ENCODE data around the gene LPP. TPM values are rescaled to one million over a fixed set of nuclear protein-coding genes. Genes with fewer than 3 reads are reported as not detected.

The LPP gene
- polyA plus RNA-seq, 1 experiment, result 60.0 TPM

DNA sequence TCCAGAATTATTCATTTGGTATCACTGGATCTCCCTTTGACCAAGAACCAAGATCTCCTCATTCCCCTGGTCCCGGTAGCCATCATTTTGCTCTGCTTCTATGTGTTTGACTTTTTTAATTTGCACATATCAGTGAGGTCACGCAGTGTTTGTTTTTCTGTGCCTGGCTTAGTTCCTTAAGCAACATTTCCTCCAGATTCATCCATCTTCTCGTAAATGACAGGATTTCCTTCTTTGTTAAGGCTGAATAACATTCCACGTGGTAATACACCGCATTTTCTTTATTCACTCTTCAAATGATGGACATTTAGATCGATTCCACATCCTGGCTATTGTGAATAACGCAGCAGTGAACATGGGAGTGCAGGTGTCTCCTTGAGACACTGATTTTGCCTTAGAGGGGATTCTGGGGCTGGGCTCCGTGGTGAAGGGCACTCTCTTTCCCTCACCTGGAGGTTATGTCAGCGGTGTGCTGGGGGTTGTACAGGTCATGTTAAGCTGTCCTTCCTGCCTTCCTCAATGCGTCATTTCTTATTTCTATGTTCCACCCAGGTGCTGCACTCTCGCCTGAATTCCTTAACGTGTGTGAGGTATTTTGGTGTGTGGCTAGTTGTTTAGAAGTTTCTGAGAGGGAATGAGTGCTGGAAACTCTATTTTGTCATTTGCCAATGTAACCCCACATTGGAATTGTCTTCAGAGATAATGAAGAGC, 212.2 kb downstream of the LPP start:
- CTCF ChIA-PET, result interaction anchor here (0.6 kb wide), 1 partner anchor 585 kb away, joined by 4 read pairs; no protein-coding TSS in a partner anchor
- POLR2A ChIA-PET, result no interaction called here
- Histone ChIP-seq H3K4me3 (ENCODE audit: low read depth, low read length) (no peak overlapping the region), H3K27me3 (ENCODE audit: control insufficient read depth, insufficient read depth, low read length) (no peaks in the 10 kb centered on the region), H3K36me3 (ENCODE audit: control insufficient read depth, insufficient read depth, low read length) (no peaks in the 10 kb centered on the region)
- TF ChIP-seq, protein P1, sequence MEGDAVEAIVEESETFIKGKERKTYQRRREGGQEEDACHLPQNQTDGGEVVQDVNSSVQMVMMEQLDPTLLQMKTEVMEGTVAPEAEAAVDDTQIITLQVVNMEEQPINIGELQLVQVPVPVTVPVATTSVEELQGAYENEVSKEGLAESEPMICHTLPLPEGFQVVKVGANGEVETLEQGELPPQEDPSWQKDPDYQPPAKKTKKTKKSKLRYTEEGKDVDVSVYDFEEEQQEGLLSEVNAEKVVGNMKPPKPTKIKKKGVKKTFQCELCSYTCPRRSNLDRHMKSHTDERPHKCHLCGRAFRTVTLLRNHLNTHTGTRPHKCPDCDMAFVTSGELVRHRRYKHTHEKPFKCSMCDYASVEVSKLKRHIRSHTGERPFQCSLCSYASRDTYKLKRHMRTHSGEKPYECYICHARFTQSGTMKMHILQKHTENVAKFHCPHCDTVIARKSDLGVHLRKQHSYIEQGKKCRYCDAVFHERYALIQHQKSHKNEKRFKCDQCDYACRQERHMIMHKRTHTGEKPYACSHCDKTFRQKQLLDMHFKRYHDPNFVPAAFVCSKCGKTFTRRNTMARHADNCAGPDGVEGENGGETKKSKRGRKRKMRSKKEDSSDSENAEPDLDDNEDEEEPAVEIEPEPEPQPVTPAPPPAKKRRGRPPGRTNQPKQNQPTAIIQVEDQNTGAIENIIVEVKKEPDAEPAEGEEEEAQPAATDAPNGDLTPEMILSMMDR (IDR thresholded peaks at IDR 0.05; ENCODE audit: insufficient read depth, low read depth, low read length), result no peak
- DNase-seq (ENCODE audit: low read depth), result no peak

DNA sequence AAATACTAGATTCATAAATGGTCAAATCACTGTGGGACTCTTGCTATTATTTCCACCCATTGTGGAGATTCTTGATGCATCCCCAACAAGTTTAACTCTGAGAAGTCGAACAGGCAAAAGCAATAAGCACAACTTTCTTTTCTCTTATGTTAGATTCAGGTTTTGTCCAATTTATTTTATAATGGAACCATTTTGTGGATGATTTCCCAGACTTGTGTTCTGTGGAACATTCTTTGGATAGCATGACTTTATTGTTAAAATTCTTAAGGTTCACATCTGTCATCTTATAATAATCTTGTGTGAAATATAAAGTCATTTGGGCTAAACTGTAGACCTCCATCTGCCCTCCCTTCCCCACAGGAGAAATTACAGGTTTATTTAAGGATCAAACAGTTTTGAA, 213.7 kb downstream of the LPP start:
- POLR2A ChIA-PET, result interaction anchor here (0.7 kb wide), 1 partner anchor 537 kb away, joined by 3 read pairs; no protein-coding TSS in a partner anchor
- H3K27me3 ChIP-seq (ENCODE audit: control insufficient read depth, insufficient read depth, low read length), result no peaks in the 10 kb centered on the region
- CTCF ChIA-PET, result interaction anchor here (0.6 kb wide), 1 partner anchor 227 kb away, joined by 3 read pairs; no protein-coding TSS in a partner anchor
- TF ChIP-seq, protein P1 (IDR thresholded peaks at IDR 0.05; ENCODE audit: insufficient read depth, low read depth, low read length), result no peak
- no peaks in the 10 kb centered on the region for H3K36me3 ChIP-seq (ENCODE audit: control insufficient read depth, insufficient read depth, low read length)
- DNase-seq (ENCODE audit: low read depth), result no peak
- no peak overlapping the region for H3K4me3 ChIP-seq (ENCODE audit: low read depth, low read length)

- TF ChIP-seq, protein P1 (IDR thresholded peaks at IDR 0.05; ENCODE audit: insufficient read depth, low read depth, low read length), result no peak
- ChIA-PET POLR2A (interaction anchor here (0.6 kb wide), 1 partner anchor 403 kb away, joined by 3 read pairs; no protein-coding TSS in a partner anchor), CTCF (interaction anchor here (1.1 kb wide), 1 partner anchor 630 kb away, joined by 3 read pairs; no protein-coding TSS in a partner anchor)
- Histone ChIP-seq H3K36me3 (ENCODE audit: control insufficient read depth, insufficient read depth, low read length) (no peaks in the 10 kb centered on the region), H3K27me3 (ENCODE audit: control insufficient read depth, insufficient read depth, low read length) (no peaks in the 10 kb centered on the region), H3K4me3 (ENCODE audit: low read depth, low read length) (no peak overlapping the region)
- DNase-seq (ENCODE audit: low read depth), result no peak
Observed at GRCh38 chr3:188369526-188369925, 215.6 kb downstream of the LPP start.

- DNase-seq (ENCODE audit: low read depth), result no peak
- ChIA-PET CTCF (interaction anchor here (1.1 kb wide), 1 partner anchor 631 kb away, joined by 3 read pairs; no protein-coding TSS in a partner anchor), POLR2A (no interaction called here)
- no peaks in the 10 kb centered on the region for H3K36me3 ChIP-seq (ENCODE audit: control insufficient read depth, insufficient read depth, low read length)
- H3K4me3 ChIP-seq (ENCODE audit: low read depth, low read length), result no peak overlapping the region
- no peaks in the 10 kb centered on the region for H3K27me3 ChIP-seq (ENCODE audit: control insufficient read depth, insufficient read depth, low read length)
- TF ChIP-seq, protein P1 (IDR thresholded peaks at IDR 0.05; ENCODE audit: insufficient read depth, low read depth, low read length), result no peak
Observed at GRCh38 chr3:188370081-188370830, 216.3 kb downstream of the LPP start.

- ChIA-PET CTCF (interaction anchor here (0.6 kb wide), 1 partner anchor 699 kb away, joined by 3 read pairs; no protein-coding TSS in a partner anchor), POLR2A (no interaction called here)
- DNase-seq (ENCODE audit: low read depth), result no peak
- Histone ChIP-seq H3K4me3 (ENCODE audit: low read depth, low read length) (no peak overlapping the region), H3K36me3 (ENCODE audit: control insufficient read depth, insufficient read depth, low read length) (no peaks in the 10 kb centered on the region), H3K27me3 (ENCODE audit: control insufficient read depth, insufficient read depth, low read length) (no peaks in the 10 kb centered on the region)
- TF ChIP-seq, protein P1 (IDR thresholded peaks at IDR 0.05; ENCODE audit: insufficient read depth, low read depth, low read length), result no peak
Observed at GRCh38 chr3:188378786-188379185, 224.8 kb downstream of the LPP start.
